ENCODE results near the gene AP1M2.

GRCh38 chr19:10621966-10622365 lies 34.9 kb upstream of the AP1M2 start:
- TF ChIP-seq CTCF (IDR thresholded peaks at IDR 0.05) (no peak), POLR2A (IDR thresholded peaks at IDR 0.05) (no peak)
